Suppressor macrophage treated with lipopolysaccharide for 4 hours (primary cell): ENCODE data around the gene KDM4B.

Experiments
- DNase-seq: peaks from one replicate; pipeline ENCODE4 v3.0.0-alpha.2; 2020

KDM4B gene

DNA sequence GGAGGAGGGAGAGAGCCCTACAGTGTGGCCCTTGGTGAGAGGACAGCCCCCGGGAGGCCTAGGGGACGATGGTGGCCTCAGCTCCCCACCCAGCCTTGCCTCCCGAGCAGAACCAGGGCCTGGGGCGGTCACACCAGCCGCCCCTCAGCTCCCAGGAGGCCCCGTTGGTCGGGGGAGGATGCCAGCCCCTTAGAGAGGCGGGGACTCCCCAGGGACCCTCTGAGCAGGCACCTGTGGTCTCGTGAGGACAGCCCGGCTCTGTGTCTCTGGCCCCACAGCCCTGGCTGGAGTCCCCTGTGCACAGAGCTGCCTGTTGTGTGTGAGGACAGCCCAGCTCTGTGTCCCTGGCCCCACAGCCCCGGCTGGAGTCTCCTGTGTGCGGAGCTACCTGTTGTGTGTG is 158.8 kb downstream of the KDM4B start:
- no peak for DNase-seq

DNA sequence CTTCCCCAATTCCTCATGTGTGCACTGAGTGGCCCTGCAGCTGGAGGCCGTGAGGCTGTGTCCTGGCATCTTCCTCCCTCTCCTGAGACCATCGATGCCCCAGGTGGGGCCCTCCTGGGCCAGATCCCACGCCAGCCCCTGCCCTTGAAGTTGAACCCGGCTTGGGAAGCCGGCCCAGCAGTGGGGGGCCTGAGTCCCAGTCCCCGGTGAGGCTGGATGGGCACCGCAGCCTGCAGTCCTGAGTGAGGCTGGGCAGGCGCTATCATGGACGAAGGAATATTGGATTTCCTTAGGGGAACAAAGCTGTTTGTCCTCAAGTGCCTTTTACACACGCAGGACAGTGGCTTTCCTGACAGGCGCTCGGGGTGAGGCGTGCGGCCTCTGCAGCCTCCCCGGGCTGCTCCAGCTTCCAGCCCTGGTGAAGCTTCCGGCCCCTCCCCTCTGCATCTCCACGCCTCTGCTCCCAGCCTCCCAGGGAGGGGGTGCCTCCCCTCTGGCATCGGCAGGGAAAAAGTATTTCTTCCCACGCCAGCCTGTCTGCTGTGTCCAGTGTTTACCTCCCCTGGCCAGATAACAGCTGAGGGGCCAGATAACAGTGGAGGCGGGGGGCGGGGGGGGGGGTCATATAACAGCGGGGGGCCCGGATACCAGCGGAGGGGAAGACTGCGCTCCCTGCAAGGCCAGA is 159.5 kb downstream of the KDM4B start:
- DNase-seq: no peak

DNA sequence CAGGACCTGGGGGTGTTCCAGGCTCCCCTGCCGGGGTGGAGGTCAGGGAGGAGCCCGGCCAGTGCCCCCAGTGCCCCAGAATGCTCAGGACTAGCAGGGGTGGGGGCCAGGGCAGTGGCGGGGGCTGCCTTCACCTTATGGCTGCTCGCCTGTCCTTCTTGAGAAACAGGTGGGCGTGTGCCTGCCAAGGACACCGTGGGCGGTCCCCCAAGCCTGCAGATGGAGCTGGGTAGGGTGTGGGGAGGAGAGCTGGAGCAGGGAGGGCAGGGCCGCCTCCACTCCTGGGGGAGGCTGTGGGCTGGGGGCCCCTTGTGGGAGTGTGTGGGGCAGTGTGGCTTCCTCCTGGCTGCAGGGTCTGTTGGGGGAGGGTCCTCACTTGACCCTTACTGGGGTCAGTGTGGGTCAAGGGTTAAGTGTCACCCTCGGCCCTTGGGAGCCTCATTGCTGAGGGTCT is 160.1 kb downstream of the KDM4B start:
- no peak for DNase-seq

DNA sequence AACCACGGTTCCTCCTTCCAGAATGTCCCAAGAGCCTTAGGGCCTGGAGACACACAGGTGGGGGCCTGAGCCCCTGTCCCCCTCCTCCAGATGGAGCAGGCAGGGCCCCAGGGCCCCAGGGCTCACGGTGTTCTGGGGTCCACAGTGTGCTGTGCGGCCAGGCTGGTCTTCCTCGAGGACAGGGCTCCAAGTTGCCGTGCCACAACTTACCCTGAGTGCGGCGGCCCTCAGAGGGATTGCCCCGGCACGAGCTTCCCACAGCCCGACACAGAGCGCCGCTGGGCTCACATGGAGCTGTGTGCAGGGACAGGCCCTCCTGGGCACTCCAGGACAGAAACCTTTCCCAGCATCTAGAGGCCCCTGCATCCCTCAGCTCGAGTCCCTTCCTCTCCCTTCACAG is 160.8 kb downstream of the KDM4B start:
- no peak for DNase-seq

DNA sequence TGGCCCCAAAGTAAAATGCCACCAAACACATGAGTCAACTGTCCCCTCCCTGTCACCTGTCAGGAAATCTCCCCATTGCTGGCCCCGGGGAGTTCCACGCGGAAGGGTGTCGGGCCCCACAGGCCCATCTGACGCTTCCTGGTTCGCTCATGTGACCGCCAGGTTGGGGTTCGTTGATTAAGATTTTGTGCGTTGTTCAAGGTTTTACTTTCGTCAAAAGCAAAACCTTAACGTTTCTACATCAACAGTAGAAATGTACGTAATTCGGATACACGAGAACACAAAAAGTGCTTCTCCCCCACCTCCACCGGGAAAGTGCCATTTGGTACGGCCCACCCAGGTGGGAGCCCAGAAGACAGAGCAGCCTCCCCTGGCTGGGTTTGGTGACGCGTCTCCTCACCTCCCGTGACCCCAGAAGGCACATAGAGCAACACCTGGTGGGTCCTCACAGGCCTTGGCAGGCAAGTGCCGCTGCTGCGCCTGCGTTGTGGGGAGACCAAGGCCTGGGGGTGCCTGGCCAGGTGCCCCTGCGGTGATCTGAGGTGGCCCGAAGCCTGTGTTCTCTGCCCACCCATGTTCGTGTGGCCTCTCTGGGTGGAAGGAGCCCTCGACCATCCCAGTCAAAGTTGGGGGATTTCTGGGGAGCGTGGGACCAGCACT is 161.6 kb downstream of the KDM4B start:
- DNase-seq: peak; percentile 2

DNA sequence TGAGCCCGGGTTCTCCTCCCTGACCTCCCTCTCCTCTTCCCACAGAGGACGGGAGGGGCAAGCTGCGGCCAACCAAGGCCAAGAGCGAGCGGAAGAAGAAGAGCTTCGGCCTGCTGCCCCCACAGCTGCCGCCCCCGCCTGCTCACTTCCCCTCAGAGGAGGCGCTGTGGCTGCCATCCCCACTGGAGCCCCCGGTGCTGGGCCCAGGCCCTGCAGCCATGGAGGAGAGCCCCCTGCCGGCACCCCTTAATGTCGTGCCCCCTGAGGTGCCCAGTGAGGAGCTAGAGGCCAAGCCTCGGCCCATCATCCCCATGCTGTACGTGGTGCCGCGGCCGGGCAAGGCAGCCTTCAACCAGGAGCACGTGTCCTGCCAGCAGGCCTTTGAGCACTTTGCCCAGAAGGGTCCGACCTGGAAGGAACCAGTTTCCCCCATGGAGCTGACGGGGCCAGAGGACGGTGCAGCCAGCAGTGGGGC is 162.2 kb downstream of the KDM4B start:
- DNase-seq: peak; percentile 34

DNA sequence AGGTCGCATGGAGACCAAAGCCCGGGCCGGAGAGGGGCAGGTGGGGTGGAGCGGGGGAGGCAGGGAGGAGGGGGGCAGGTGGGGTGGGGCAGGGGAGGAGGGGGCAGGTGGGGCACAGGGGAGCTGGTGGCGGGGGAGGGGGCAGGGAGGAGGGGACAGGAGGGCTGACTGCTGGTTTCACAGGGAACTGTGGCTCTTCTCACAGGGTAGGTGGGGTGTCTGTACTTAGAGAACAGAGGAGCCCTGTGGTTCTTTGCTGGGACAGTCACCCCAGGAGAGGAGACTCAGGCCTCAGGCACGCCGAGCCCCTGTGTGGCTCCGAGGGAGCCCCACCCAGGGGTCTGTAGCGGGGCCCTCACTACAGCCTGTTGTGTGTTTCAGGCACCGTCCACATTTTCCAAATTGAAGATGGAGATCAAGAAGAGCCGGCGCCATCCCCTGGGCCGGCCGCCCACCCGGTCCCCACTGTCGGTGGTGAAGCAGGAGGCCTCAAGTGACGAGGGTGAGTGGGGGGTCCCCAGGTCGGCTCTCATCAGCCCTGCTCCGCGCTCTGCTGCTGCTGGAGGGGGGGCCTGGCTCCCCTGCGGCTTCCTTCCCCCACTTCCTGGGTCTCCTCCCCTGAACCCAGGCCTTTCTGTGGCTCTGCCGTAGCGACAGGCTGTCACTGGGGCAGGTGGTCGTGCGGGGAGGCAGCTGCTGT is 162.7 kb downstream of the KDM4B start:
- no peak for DNase-seq

DNA sequence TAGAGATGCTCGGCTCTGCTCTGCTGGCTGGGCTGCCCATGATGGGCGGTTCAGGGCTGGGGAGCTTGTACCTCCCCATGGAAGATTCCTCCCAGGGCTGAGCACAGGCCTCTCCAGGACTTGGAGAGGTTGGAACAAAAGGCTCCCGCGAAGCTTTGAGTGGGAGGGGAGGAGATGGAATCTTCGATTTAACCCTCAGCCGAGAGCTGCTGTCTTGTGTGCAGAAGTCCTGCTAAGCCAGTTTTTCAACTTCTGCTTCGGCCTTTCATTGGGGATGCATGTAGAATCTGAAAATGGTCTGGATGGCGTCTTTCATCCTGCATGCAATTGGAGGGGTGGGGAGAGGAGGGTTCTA is 163.3 kb downstream of the KDM4B start:
- DNase-seq: no peak

DNA sequence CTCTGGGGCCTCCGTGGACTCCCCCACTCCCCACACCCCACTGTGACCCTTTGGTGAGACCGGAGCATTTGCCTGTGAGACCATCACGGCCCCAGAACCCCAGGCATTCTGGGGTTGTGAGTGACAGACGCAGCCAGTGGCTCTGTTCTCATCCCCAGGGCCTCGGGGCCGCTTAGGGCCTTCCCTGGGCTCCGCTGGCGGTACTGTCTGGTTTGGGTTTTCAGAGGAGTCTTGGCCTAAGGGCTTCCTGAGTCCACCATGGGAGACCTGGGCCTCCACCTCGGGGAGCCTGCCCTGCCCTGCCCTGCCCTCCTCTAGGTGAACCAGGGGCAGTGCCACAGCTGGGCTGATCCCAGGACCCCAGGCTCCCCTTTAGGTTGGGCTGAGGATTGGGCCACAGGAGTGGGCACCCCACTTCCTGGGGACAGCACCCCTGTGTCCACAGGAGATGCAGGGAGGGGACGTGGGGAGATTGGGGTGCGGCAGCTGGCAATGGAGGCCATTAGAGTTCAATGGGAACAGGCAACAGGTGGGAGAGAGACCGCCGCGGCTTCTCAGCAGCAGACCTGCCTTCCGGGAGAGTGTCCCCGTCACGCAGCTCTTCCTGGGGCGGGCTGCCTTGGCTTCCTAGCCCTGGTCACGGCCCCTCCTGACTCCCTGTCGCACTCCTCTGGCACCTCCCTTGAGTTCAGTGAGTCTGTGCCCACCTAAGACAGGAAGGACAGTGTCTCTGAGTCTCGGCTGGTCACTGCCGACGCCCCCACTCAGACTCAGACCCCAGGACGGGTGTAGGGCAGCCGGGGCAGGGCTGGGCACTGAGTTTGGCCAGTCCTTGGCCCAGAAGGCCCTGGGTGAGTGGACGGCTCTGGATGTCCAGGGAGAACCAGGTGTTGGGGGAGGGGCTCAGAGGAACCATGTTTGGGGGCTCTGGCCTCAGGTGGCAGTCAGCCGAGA is 164.1 kb downstream of the KDM4B start:
- DNase-seq: no peak

DNA sequence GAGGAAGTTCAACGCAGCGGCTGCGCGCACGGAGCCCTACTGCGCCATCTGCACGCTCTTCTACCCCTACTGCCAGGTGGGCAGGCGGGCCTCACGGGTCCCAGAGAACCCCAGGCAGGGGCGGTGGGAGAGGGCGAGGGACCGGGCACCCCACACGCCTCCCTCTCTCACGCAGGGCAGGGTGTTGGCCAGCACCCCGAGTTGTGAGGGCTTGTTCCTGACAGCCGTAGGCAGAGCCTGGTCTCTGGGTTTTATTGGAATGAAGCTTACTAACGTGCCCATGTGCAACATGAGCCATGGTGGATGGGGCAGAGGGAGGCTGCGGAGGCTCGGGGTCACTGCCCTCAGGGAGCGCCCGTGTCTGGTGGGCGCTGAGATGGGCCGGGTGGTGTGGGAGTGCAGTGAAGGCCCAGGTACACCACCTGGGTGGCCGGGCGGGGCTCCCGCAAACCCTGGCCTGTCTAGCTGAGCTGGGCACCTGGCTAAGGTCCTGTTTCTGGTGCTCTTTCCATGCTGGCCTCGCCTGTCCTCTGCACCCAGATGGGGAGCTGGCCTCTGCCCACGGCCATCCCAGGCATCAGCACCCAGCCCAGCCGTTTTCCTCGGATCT is 165.2 kb downstream of the KDM4B start:
- no peak for DNase-seq

DNA sequence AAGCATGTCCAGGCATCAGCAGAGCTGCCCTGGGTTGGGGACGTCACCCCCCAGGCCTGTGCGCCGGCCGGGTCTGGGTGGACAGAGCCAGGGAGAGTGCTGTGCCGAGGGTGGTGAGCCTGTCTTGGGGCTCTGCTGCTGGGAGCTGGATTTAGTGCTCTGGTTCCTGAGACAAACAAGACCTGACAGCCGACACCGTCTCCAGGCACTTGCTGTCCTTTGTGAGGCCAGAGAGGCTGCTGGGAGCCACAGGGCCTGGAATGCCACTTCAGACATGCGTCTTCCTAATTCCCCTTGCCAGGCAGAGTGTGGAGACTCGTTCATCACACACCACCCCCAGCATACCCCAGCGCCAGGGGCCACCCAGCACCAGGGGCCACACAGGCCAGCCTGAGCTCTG is 165.8 kb downstream of the KDM4B start:
- DNase-seq: no peak

DNA sequence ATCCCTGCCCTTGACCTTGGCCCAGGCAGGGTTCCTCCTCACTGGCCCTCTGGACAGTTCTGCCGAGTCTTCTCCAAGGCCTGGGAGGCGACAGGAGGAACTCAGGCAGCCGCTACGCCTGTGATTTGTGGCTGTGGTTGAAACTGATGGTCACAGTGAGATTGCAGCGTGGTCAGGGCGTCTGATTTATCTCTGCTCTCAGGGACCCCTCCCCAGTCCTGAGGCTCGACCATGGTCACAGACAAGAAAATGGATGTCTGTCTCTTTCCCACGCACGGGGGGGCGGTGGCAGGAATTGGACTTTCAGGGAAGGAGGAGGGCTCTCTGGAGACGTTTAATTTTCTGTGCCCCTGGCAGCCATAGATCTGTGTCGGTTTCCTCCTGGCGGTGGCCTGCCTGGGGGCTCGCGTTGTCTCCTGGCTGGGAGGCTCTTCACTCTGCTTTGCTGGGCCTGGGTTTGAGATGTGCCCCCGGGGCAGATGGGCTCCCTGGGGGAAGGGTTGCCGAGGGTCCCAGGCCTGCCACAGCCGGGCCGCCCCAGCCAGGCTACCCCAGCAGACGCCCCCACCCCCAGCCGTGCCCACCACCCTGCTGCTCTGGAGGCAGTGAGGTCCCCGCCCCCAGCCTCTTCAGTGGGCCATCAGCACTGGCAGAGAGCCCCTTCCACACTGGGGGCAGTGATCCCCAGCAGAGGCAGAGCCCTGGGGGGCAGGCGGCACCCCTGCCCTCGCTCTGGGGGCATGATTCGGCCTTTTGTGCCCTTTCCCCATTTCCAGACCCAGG is 167.4 kb downstream of the KDM4B start:
- no peak for DNase-seq

DNA sequence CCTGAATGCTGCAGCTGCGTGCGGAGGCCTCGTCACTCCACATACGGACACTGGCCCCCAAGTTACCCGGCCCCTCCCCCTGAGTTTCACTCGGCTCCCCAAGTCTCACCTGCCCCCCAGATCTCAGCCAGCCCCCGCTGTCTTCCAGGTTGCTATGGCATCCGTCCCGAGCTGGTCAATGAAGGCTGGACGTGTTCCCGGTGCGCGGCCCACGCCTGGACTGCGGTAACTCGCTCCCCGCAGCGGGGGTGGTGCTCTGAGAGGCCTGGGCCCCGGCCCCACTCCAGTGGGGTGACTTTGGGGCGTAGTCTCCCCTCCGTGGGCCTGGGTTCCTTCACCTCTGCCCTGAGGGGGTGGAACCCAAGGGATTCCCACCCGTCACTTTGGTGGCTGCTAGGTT is 168.2 kb downstream of the KDM4B start:
- DNase-seq: no peak

DNA sequence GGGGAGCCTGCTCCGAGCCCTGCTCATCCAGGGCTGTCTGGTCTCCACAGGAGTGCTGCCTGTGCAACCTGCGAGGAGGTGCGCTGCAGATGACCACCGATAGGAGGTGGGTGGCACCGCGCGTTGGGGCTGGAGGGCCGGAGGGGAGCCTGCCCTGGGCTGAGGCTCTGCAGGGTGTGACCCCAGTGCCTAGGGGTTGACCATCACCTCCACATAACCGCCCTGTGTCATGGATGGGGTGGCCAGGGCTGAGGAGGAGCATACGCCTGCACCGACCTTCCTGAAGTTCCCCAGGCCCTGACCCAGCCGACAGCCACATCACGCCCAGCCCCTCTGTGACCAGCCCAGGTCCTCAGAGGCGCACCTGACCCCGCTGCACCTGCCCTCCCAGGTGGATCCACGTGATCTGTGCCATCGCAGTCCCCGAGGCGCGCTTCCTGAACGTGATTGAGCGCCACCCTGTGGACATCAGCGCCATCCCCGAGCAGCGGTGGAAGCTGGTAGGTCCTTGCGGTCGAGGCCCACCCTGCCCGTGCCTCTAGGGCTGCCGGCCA is 168.7 kb downstream of the KDM4B start:
- no peak for DNase-seq

DNA sequence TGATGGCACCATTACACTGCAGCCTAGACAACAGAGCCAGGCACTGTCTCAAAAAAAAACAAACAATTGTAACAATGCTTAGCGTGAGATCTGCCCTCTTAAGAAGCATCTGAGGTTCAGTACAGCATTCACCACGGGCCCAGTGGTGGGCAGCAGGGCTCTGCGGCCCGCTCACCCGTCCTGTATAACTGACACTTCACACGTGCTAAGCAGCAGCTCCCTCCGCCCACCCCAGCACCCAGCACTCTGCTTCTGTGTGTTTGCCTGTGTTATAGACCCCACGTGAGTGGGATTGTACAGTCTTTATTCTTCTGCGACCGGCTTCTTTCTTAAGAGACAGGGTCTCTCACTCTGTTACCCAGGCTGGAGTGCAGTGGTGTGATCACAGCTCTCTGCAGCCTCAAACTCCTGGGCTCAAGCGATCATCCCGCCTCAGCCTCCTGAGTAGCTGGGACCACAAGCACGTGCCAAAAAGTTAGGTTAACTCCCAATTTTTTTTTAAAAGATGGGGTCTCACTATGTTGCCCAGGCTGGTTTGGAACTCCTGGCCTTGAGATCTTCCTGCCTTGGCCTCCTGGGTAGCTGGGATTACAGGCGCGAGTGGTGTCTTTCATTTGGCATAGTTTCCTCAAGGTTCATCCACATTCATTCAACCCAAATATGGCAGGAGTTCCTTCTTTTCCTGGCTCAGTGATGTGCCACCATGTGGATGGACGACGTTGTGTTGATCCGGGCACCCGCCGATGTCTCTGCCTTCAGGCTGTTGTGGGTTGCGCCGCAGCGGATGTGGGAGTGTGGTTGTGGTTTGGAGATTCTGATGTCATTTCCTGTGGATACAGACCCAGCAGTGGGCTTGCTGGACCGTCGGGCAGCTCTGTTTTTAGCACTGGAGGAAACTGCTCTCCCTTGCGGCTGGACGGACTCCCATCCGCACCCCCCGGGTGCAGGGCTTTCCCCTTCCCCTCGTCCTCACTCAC is 170.0 kb downstream of the KDM4B start:
- DNase-seq: peak; percentile 78

DNA sequence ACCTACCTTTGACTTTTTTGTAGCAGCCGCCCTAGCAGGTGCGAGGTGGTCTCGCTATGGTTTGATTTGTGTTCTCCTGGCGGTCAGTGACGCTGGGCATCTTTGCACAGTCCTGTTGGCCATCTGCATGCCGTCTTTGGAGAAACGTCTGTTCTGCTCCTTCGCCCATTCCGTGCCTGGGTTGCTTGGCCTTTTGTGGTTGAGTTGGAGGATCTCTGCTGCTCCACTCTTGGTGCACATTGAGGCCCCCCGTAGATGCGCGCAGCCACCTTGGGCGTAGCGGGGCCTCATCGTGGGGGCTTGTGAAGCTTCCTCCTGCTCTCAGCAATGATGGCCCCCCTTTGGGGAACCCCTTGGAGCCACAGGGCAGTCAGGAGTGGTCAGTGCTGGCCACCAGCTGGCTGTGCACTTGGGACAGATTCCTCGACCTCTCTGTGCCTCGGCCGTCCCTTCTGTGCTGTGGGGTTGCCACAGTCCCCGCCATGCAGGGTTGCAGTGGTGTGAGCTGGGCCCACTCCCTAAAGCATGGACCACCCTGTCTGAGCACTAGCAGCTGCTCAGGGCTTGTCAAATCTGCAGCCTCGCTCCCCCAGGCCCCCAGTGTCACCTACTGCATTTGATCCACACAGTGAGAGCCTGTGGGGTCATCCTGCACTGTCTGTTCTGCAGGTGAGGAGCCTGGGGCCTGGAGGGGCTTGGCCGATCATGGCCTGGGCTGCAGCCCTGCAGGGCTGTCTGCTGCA is 170.8 kb downstream of the KDM4B start:
- DNase-seq: no peak

DNA sequence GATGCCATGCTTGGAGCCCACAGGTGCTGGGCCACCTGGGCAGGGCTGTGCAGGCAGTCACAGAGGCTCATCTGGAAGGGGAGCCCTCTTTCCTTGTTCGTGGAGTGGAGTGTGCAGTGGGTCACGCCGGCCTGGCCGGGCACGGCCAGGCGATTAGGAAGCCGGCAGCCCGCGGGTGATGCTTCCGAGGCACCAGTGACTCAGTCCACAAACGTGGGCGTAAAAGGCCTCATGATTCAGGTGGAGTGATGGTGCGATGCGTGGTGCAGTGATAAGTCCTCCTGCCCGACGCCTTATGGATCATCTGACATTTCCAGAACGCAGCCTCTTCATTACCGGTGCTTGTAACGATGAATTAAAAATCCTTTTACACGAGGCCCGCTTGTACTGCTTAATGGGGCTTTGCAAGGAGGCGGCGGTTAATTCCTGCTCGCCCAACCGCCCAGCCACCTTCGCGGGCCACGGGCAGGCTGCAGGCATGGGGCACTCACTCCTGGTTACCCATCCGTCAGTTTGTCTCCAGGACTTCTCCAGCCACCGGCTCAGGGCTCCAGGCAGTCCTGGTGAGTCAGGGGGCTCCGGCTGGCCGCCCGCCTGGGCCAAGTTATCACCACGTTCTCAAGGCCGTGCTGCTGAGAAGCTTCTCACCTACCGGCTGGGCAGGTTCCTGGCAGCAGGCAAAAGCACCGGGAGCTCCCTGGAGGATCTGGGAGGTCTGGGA is 172.4 kb downstream of the KDM4B start:
- DNase-seq: no peak

DNA sequence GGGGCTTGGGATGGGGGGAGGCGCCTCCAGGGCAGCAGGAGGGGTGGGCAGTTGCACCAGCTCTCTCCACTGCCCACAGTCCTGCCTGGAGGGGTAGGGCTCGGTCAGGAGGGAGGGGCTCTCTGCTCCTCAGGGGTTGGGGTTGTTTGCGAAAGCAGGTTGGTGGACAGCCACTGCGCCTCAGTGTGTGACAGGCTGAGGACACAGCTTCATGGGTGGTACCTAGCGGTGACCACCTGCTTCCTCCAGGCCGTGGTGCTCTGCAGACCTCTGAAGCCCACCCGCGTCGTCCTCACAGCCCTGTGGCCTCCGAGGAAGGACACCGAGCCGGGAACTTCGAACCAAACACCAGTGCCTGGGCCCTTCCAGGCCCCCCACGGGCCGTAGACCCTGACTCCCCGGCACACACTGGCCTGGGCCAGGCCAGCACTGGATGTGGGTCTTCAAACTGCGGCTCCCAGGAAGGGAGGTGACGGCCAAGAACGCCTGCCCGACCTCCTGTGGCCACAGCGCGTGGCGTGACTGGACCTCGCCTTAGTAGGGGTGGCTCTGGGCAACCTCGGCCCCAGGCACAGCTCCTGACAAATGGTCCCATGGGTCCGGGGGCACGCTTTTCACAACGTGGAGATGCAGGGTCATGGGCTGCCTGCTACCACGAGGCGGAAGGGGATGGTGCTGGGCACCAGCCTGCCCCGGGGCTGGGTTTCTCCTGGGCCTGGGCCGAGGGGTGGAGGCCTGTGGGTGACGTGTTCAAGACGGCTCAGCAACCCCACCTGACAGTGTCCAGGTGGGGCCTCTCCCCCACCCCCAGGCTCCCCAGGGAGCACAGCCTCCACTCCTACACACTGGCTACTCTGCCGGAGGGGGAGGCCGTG is 173.2 kb downstream of the KDM4B start:
- no peak for DNase-seq
